OCI-LY7 (cell line): ENCODE data around the gene PTPRCAP. TPM values are rescaled to one million over a fixed set of nuclear protein-coding genes. Genes with fewer than 3 reads are reported as not detected.

Experiments
- BruUV-seq: library from RNA; stranded (reverse); fragments of 400-500 nt; replicated peaks from 2 replicates; lab custom pipeline; 2021; lab: Mats Ljungman, UMichigan
- CTCF ChIA-PET: fragments of 300-600 bp; sonication (Branson Sonifier 250); formaldehyde crosslinking; loops from one replicate; lab custom pipeline; 2022; ENCODE audit warnings: antibody characterized with exemption; ENCODE audit not compliant: unreplicated experiment; lab: Charles Lee
- POLR2A ChIA-PET: fragments of 300-600 bp; sonication (Branson Sonifier 250); formaldehyde crosslinking; loops from one replicate; lab custom pipeline; 2022; ENCODE audit warnings: antibody characterized with exemption; lab: Charles Lee
- DNase-seq: peaks from one replicate; pipeline ENCODE4 v3.0.0-alpha.2; 2015; ENCODE audit warnings: low spot score
- H2AFZ ChIP-seq: fragments of 200-600 bp; sonication (generic), shearing (Covaris generic); 2 replicates; pipeline ENCODE4 v1.6.1; 2014; ENCODE audit warnings: mild to moderate bottlenecking, antibody characterized with exemption, low read length, moderate library complexity
- H3K27ac ChIP-seq: fragments of 200-600 bp; sonication (generic); 2 replicates; pipeline ENCODE4 v1.5.1; 2014; ENCODE audit warnings: mixed run types, low read depth, mild to moderate bottlenecking, moderate library complexity, low read length, inconsistent platforms; ENCODE audit not compliant: poor library complexity, severe bottlenecking
- H3K36me3 ChIP-seq: fragments of 200-600 bp; sonication (generic); 2 replicates; pipeline ENCODE4 v1.6.1; 2014; ENCODE audit warnings: mild to moderate bottlenecking, antibody characterized with exemption, low read length, moderate library complexity, mixed read lengths; ENCODE audit not compliant: insufficient read depth
- H3K4me1 ChIP-seq: fragments of 200-600 bp; sonication (generic); 2 replicates; pipeline ENCODE4 v1.5.1; 2014; ENCODE audit warnings: mild to moderate bottlenecking, low read length; ENCODE audit not compliant: insufficient read depth, poor library complexity, severe bottlenecking
- H3K4me2 ChIP-seq: fragments of 200-600 bp; sonication (generic); 2 replicates; pipeline ENCODE4 v1.6.1; 2014; ENCODE audit warnings: mild to moderate bottlenecking, low read length
- H3K4me3 ChIP-seq: fragments of 200-600 bp; sonication (generic); 2 replicates; pipeline ENCODE4 v1.5.1; 2014; ENCODE audit warnings: mild to moderate bottlenecking, low read depth, low read length; ENCODE audit not compliant: poor library complexity, severe bottlenecking
- H3K79me2 ChIP-seq: fragments of 200-600 bp; sonication (generic); 2 replicates; pipeline ENCODE4 v1.6.1; 2016; ENCODE audit warnings: low read depth, mild to moderate bottlenecking, low read length, moderate library complexity, mixed read lengths; ENCODE audit not compliant: insufficient read depth
- H3K9me2 ChIP-seq: fragments of 200-600 bp; sonication (generic); 2 replicates; pipeline ENCODE4 v1.6.1; 2016; ENCODE audit warnings: mild to moderate bottlenecking, low read length, mixed read lengths; ENCODE audit not compliant: insufficient read depth
- H3K9me3 ChIP-seq: fragments of 200-600 bp; sonication (generic); 2 replicates; pipeline ENCODE4 v1.6.1; 2014; ENCODE audit warnings: mild to moderate bottlenecking, mixed run types, low read length, mixed read lengths
- H4K20me1 ChIP-seq: fragments of 200-600 bp; sonication (generic); 2 replicates; pipeline ENCODE4 v1.6.1; 2014; ENCODE audit warnings: mild to moderate bottlenecking, antibody characterized with exemption, low read length, moderate library complexity, mixed read lengths; ENCODE audit not compliant: insufficient read depth
- CTCF ChIP-seq: fragments of 200-600 bp; sonication (generic); conservative IDR thresholded peaks from 2 replicates; pipeline ENCODE4 v1.5.1; 2014; ENCODE audit warnings: mild to moderate bottlenecking, antibody characterized with exemption, low read length, moderate library complexity, mixed read lengths
- EZH2phosphoT487 ChIP-seq: fragments of 200-600 bp; sonication (generic); IDR thresholded peaks from 2 replicates; pipeline ENCODE4 v1.6.1; 2018; ENCODE audit warnings: low read depth, borderline replicate concordance, mild to moderate bottlenecking, mixed run types, antibody characterized with exemption, low read length, moderate library complexity, mixed read lengths
- intact Hi-C: fragments of 100-400 bp; cut with micrococcal nuclease; formaldehyde crosslinking; loops from one replicate; pipeline ENCODE4 v1.10.0; 2022; ENCODE audit not compliant: unreplicated experiment
- total RNA-seq, 2 experiments: library from RNA; depleted of rRNA in 1 of 2; stranded (reverse); fragments of >200 nt in 1 of 2; shearing (Covaris generic) in 1 of 2; gene quantifications; 2 replicates each; pipeline ENCODE4 v1.2.3, GENCODE V29; 2014 to 2022

PTPRCAP gene
- total RNA-seq, 2 experiments from 2014 or later, result 129 to 212 TPM

- no peaks in the 10 kb centered on the region for H3K9me3 ChIP-seq
- H3K4me1 ChIP-seq, result peaks cover 33% of the 10 kb centered on the region
- no peaks in the 10 kb centered on the region for H3K9me2 ChIP-seq
- DNase-seq, result no peak
- H2AFZ ChIP-seq, result no peak overlapping the region
- CTCF ChIA-PET, result no interaction called here
- H3K27ac ChIP-seq, result no peak overlapping the region
- no peak overlapping the region for H3K4me3 ChIP-seq
- no peaks in the 10 kb centered on the region for H4K20me1 ChIP-seq
- POLR2A ChIA-PET, result interaction anchor here (1.9 to 2.4 kb wide), 2 partner anchors 13 to 20 kb away, joined by 7 to 10 read pairs; partner anchors contain the start of genes PTPRCAP and TBC1D10C
- H3K36me3 ChIP-seq, result no peaks in the 10 kb centered on the region
- BruUV-seq, result no TSS peak
- H3K79me2 ChIP-seq, result peaks cover 6% of the 10 kb centered on the region; the same call in 1 of the 2 replicates
- no peak for TF ChIP-seq CTCF
- TF ChIP-seq EZH2phosphoT487, result no peak
- intact Hi-C loops, result loop anchor here (5.0 kb wide), 1 partner anchor 83 kb away; the partner anchor contains the start of genes CDK2AP2 and PITPNM1
- H3K4me2 ChIP-seq, result no peak overlapping the region
Observed at GRCh38 chr11:67423891-67424613, 13.4 kb downstream of the PTPRCAP start.

GRCh38 chr11:67423466-67423865 lies 14.0 kb downstream of the PTPRCAP start:
- no peak for DNase-seq
- Histone ChIP-seq H3K9me3 (no peaks in the 10 kb centered on the region), H3K4me3 (no peak overlapping the region), H3K4me2 (no peak overlapping the region), H3K27ac (no peak overlapping the region), H2AFZ (no peak overlapping the region), H3K4me1 (peaks cover 37% of the 10 kb centered on the region), H3K79me2 (peaks cover under 1% of the 10 kb centered on the region; the same call in 1 of the 2 replicates), H3K9me2 (no peaks in the 10 kb centered on the region), H3K36me3 (no peaks in the 10 kb centered on the region), H4K20me1 (no peaks in the 10 kb centered on the region)
- ChIA-PET CTCF (no interaction called here), POLR2A (interaction anchor here (1.0 to 1.9 kb wide), 2 partner anchors 14 to 16 kb away, joined by 3 to 7 read pairs; partner anchors contain the start of gene PTPRCAP)
- BruUV-seq, result no TSS peak
- no peak for TF ChIP-seq CTCF
- no peak for TF ChIP-seq EZH2phosphoT487
- intact Hi-C loops, result loop anchor here (5.0 kb wide), 1 partner anchor 84 kb away; the partner anchor contains the start of genes CDK2AP2 and PITPNM1
